GM23248 (cell line): ENCODE data around the gene RSPH9. TPM values are rescaled to one million over a fixed set of nuclear protein-coding genes. Genes with fewer than 3 reads are reported as not detected.

Experiments
- DNase-seq: peaks from one replicate; pipeline ENCODE4 v3.0.0-alpha.2; 2015
- H2AFZ ChIP-seq: fragments of 200-600 bp; sonication (generic); 2 replicates; pipeline ENCODE4 v1.6.1; 2016; ENCODE audit warnings: antibody characterized with exemption
- H3F3A ChIP-seq: fragments of 200-600 bp; sonication (generic); 2 replicates; pipeline ENCODE4 v1.6.1; 2016; ENCODE audit warnings: mild to moderate bottlenecking, antibody characterized with exemption, mixed run types; ENCODE audit not compliant: insufficient read depth
- H3K27ac ChIP-seq: fragments of 200-600 bp; sonication (generic); 2 replicates; pipeline ENCODE4 v1.5.1; 2016; ENCODE audit warnings: mild to moderate bottlenecking
- H3K27me3 ChIP-seq: fragments of 200-600 bp; sonication (generic); replicated peaks from 2 replicates; pipeline ENCODE4 v1.6.1; 2016; ENCODE audit warnings: mild to moderate bottlenecking; ENCODE audit not compliant: insufficient read depth
- H3K36me3 ChIP-seq: fragments of 200-600 bp; sonication (generic); 2 replicates; pipeline ENCODE4 v1.6.1; 2016; ENCODE audit warnings: low read depth, mild to moderate bottlenecking
- H3K4me1 ChIP-seq: fragments of 200-600 bp; sonication (generic); 2 replicates; pipeline ENCODE4 v1.6.1; 2016; ENCODE audit warnings: mild to moderate bottlenecking; ENCODE audit not compliant: insufficient read depth
- H3K4me2 ChIP-seq: fragments of 200-600 bp; sonication (generic); one replicate; pipeline ENCODE4 v1.6.1; 2016; ENCODE audit warnings: mild to moderate bottlenecking; ENCODE audit not compliant: unreplicated experiment
- H3K4me3 ChIP-seq: fragments of 200-600 bp; sonication (generic); 2 replicates; pipeline ENCODE4 v1.5.1; 2016; ENCODE audit warnings: mild to moderate bottlenecking
- H3K79me2 ChIP-seq: fragments of 200-600 bp; sonication (generic); 2 replicates; pipeline ENCODE4 v1.6.1; 2016; ENCODE audit warnings: mild to moderate bottlenecking; ENCODE audit not compliant: insufficient read depth
- H3K9ac ChIP-seq: fragments of 200-600 bp; sonication (generic); 2 replicates; pipeline ENCODE4 v1.6.1; 2016; ENCODE audit warnings: mild to moderate bottlenecking
- H3K9me2 ChIP-seq: fragments of 200-600 bp; sonication (generic); 2 replicates; pipeline ENCODE4 v1.6.1; 2016; ENCODE audit warnings: mixed run types, mild to moderate bottlenecking, moderate library complexity; ENCODE audit not compliant: insufficient read depth
- H3K9me3 ChIP-seq: fragments of 200-600 bp; sonication (generic); one replicate; pipeline ENCODE4 v1.6.1; 2017; ENCODE audit warnings: low read depth
- H4K20me1 ChIP-seq: fragments of 200-600 bp; sonication (generic); 2 replicates; pipeline ENCODE4 v1.6.0; 2016; ENCODE audit not compliant: insufficient read depth
- EZH2 ChIP-seq: fragments of 200-600 bp; sonication (generic); IDR thresholded peaks from 2 replicates; pipeline ENCODE4 v1.6.1; 2018; ENCODE audit warnings: antibody characterized with exemption, mild to moderate bottlenecking; ENCODE audit not compliant: insufficient read depth, poor library complexity, severe bottlenecking
- EZH2phosphoT487 ChIP-seq: fragments of 200-600 bp; sonication (generic); IDR thresholded peaks from 2 replicates; pipeline ENCODE4 v1.6.1; 2018; ENCODE audit warnings: antibody characterized with exemption, moderate library complexity, mild to moderate bottlenecking, low read depth; ENCODE audit not compliant: insufficient read depth
- WGBS, 2 experiments: methylation state at CpG; one replicate each; pipeline ENCODE4 v1.1.6; 2015 to 2017; ENCODE audit warnings: low lambda C conversion rate in 2 of 2, low coverage in 1 of 2; ENCODE audit errors: missing lambda C conversion rate in 2 of 2; 5-methylcytosine and 5-hydroxymethylcytosine counted together
- in situ Hi-C: fragments of 300-500 bp; cut with MboI; formaldehyde crosslinking; loops from 2 replicates; pipeline ENCODE4 v1.15.0; 2020
- polyA plus RNA-seq: library from polyadenylated mRNA; unstranded; fragments of >200 nt; fragmentation: Nextera tagmentation; extraction: Ambion mirVana; gene quantifications from 2 replicates; pipeline ENCODE4 v1.2.1, GENCODE V29; 2016
- total RNA-seq: library from RNA; depleted of rRNA; stranded (reverse); fragments of >200 nt; shearing (Covaris generic); gene quantifications from 2 replicates; pipeline ENCODE4 v1.2.3, GENCODE V29; 2014

The RSPH9 gene
- total and polyA plus RNA-seq, 2 experiments from 2014 or later: 0.11 to 1.3 TPM

DNA sequence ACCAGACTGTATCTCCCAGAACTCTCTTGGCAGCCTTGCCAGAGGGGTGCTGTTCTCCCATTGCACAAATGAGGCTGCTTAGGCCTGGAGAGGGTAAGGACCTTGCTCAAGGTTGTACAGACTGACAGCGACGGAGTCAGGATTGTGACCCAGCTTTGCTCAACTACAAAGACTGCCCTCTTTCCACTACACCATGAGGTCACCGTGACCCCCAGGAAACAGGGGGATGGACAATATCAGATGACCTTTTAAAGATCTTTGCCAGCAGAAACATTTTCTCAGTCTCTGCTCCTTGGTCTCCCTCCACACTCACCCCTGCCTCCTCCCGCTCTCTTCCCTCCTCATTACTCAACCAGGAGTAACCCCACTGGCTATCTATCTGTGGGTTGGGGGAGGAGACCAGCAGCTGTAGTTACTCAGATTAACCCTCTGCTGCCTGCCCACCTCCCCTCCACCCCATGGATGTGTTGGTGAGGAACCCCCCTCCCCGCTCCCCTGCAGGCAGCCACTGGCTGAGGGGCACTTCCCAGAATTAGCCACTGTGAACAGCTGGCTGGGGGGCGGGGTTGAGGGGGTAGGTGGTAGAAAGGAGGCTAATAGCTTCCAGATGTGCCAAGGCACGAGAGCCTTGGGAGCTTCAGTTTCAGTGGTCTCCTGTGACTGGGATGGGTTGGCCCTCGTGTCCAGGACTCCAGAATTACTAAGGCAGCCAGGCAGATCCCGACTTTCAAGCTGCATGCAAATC is 69.6 kb downstream of the RSPH9 start:
- no peaks in the 10 kb centered on the region for H3K9me3 ChIP-seq
- no peaks in the 10 kb centered on the region for H3K27me3 ChIP-seq
- no peak overlapping the region for H3K4me2 ChIP-seq
- H3K27ac ChIP-seq: no peak overlapping the region
- 41 to 46% methylated on average over 9 of the region's 9 CpGs for WGBS, 2 experiments
- in situ Hi-C loops: no loop called here
- TF ChIP-seq EZH2phosphoT487: no peak
- no peak for TF ChIP-seq EZH2
- H3K4me3 ChIP-seq: no peak overlapping the region
- 0 out of 2 replicates have a peak, but pooled peaks cover 5% of the 10 kb centered on the region for H3F3A ChIP-seq
- no peaks in the 10 kb centered on the region for H3K79me2 ChIP-seq
- peak; percentile 33 for DNase-seq
- H3K9ac ChIP-seq: no peak overlapping the region
- peaks cover 11% of the 10 kb centered on the region; the same call in 1 of the 2 replicates for H3K4me1 ChIP-seq
- no peaks in the 10 kb centered on the region for H3K36me3 ChIP-seq
- H3K9me2 ChIP-seq: no peaks in the 10 kb centered on the region
- no peaks in the 10 kb centered on the region for H4K20me1 ChIP-seq
- H2AFZ ChIP-seq: no peak overlapping the region

DNA sequence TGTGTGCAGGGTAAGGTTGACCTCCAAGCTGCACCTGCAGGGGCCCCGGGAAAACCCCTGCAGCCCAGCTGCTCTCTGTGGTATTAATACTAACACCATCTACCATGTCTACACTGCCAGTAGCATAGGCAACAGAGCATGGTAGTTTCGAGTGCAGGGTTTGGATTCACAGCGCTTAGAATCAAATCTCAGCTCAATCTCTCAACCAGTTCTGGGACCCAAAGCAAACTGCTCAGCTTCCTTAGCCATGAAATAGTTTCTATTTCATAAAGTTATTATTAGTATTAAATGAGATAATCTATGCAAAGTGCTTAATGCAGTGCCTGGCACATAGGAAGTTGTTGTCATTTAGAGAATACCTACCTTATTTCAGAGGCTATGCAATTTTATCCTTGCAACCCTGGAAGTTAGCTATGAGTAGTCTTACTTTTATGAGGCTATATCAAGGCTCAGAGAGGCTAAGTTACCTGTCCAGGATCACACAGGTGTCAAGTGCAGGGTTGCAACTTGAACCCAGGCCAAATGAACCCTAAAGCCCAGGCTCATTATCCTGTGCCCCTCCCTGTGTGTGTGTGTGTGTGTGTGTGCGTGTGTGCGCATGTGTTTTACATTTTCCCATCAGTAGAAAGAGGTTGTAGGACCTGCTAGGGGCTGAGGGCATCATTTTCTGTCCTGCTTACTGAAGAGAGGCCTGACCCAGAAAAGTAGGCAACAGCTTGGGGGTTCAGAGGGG is 70.4 kb downstream of the RSPH9 start:
- no peaks in the 10 kb centered on the region for H4K20me1 ChIP-seq
- no peaks in the 10 kb centered on the region for H3K9me2 ChIP-seq
- H3K36me3 ChIP-seq: no peaks in the 10 kb centered on the region
- TF ChIP-seq EZH2 (no peak), EZH2phosphoT487 (no peak)
- in situ Hi-C loops: no loop called here
- WGBS, 2 experiments: 55 to 61% methylated on average over 5 of the region's 5 CpGs
- no peaks in the 10 kb centered on the region for H3K9me3 ChIP-seq
- H3K27ac ChIP-seq: no peak overlapping the region
- 0 out of 2 replicates have a peak, but pooled peaks cover 6% of the 10 kb centered on the region for H3K4me1 ChIP-seq
- H3K9ac ChIP-seq: no peak overlapping the region
- no peaks in the 10 kb centered on the region for H3F3A ChIP-seq
- H3K79me2 ChIP-seq: no peaks in the 10 kb centered on the region
- no peak overlapping the region for H2AFZ ChIP-seq
- no peak overlapping the region for H3K4me3 ChIP-seq
- no peaks in the 10 kb centered on the region for H3K27me3 ChIP-seq
- H3K4me2 ChIP-seq: no peak overlapping the region
- no peak for DNase-seq

DNA sequence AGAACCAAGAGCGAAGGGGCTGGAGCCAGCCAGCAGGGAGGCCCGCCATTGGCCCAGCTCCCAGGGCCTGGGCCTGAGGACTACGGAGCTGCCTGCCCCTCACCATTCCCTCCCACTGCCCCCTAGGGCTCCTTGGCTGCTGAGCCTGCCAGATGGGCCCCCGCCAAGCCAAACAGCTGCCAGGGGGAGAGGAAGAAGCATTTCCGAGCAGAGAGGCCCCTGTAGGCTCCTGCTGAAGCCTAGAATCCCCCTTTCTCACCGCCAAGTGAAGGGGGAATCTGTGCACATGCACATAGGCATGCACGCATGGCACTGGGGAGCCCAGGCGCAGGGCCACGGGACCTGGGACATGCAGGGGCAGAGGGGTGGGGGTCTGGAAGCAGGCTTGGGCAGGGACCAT is 71.3 kb downstream of the RSPH9 start:
- Histone ChIP-seq H3K27me3 (no peaks in the 10 kb centered on the region), H4K20me1 (no peaks in the 10 kb centered on the region), H3K4me3 (no peak overlapping the region), H3K36me3 (no peaks in the 10 kb centered on the region), H3K4me2 (no peak overlapping the region), H3K9me2 (no peaks in the 10 kb centered on the region), H3K9ac (no peak overlapping the region), H3K79me2 (no peaks in the 10 kb centered on the region), H3K27ac (no peak overlapping the region), H3F3A (no peaks in the 10 kb centered on the region), H3K9me3 (no peaks in the 10 kb centered on the region), H3K4me1 (0 out of 2 replicates have a peak, but pooled peaks cover 6% of the 10 kb centered on the region), H2AFZ (no peak overlapping the region)
- DNase-seq: no peak
- in situ Hi-C loops: no loop called here
- WGBS, 2 experiments: 71 to 72% methylated on average over 8 to 9 of the region's 9 CpGs
- TF ChIP-seq EZH2phosphoT487 (no peak), EZH2 (no peak)

DNA sequence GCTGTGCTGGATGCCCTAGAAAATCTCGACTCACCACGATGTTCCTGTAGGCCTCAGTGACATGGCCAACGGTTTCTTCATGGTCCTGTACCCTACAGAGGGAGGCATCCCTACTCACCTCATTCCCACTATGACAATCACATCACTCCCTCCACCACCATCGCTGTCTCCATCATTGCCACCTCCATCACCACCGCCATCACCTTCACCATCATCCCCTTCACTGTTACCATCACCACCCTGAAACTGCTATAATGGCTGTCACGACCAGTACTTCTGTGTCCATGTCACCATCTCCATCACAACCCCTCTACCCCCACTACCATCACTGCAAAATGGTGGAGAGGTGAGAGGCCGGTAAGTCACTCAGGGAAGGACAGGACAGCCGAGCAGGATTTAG is 72.6 kb downstream of the RSPH9 start:
- H3K4me1 ChIP-seq: 0 out of 2 replicates have a peak, but pooled peaks cover 6% of the 10 kb centered on the region
- no peak overlapping the region for H3K9ac ChIP-seq
- no peaks in the 10 kb centered on the region for H4K20me1 ChIP-seq
- no peaks in the 10 kb centered on the region for H3K27me3 ChIP-seq
- no peak overlapping the region for H3K4me2 ChIP-seq
- no peak for TF ChIP-seq EZH2phosphoT487
- no peak for TF ChIP-seq EZH2
- no peaks in the 10 kb centered on the region for H3K36me3 ChIP-seq
- no peaks in the 10 kb centered on the region for H3F3A ChIP-seq
- H3K9me3 ChIP-seq: no peaks in the 10 kb centered on the region
- H3K27ac ChIP-seq: no peak overlapping the region
- DNase-seq: no peak
- H2AFZ ChIP-seq: no peak overlapping the region
- 74 to 77% methylated on average over 8 of the region's 8 CpGs for whole genome bisulfite sequencing, 2 experiments
- no peaks in the 10 kb centered on the region for H3K9me2 ChIP-seq
- in situ Hi-C loops: no loop called here
- no peaks in the 10 kb centered on the region for H3K79me2 ChIP-seq
- H3K4me3 ChIP-seq: no peak overlapping the region
